ENCODE measurements around the gene AHDC1.
"Not testable (repeated sequence)": the region's sequence is repeated elsewhere in the genome, so short reads cannot be mapped to it uniquely, and the experiment has no call there.

The AHDC1 gene

DNA sequence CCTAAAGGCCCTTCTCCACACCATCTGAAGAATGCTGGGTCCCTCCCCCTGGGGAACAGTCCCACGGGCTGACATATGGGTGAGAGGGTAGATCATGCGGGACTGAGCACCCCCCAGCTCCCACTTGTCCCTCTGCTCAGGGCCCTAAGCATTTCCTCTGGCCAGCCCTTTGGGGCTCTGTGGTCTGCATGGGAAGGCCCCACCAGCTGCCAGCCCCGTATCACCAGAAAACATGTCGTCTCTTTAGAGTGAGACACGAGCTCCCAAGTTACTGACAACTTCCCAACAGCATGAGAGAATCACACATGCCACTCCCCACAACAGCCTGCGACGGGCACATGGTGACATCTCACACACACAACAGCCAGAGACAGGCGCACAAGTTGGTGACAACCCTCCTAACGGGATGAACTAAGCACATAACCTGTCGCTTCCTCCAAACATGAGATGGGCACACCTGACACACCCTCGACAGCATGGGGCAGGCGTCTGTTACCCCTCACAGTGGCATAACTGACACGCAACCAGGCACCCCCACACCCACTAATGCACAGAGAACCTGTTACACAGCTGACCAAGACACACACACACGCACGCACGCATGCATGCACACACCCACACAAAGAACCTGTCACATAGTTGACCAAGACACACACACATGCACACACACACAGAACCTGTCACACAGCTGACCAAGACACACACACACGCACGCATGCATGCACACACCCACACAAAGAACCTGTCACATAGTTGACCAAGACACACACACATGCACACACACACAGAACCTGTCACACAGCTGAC is 41.2 kb downstream of the AHDC1 start:
- no peak for DNase-seq

DNA sequence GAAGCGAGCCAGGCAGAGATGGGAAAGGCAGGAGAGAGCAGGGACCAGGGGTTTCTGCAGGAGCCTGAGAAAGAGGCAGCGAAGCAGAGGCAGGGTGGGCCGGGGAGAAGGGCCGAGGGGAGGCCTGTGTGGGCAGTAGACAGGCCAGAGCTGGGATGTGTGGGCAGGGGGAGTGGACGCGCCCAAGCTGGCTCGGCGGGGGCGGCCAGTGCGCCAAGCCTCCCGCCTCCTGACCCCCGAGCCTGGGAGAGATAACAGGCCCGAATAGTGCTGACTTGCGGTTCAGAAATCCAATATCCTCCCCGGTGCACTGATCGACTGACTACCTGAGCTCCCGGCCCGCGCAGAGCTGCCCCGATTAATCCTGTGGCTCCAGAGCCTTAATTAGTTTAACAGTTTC is 41.9 kb downstream of the AHDC1 start:
- no peak for DNase-seq

DNA sequence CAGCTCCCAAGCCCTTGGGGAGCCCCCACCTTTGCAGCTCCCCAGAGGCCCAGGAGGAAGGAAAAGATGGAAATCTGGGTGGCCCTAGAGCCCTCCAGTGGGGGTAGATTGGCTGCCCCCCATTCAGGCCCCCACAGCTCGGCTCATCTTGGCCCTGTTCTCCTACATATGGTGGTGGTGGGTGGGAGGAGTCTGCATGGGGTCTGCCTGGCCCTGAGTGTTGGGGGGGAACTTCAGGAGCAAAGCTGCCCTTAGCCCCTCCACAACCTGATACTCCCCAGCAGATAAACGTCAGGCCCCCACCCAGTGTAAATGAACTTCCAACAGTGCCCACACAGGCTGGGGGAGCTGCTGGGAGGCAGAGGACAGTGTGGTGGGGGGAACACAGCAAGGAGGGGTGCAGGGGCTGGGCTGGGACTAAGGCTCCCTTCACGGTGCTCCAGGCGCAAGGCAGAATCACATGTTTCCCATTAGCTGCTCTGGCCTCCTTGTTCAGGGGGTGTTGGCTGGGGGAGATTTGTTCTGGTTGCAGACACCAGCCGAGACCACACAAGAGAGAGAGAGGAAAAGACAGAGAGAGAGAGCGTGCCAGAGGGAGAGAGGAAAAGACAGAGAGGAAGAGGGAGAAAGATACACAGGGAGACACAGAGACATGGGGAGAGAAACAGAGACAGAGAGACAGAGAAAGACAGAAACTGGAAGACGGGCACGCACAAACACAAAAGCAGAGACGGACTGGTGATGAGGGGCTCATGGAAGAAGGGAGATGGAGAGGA is 42.6 kb downstream of the AHDC1 start:
- no peak for DNase-seq

DNA sequence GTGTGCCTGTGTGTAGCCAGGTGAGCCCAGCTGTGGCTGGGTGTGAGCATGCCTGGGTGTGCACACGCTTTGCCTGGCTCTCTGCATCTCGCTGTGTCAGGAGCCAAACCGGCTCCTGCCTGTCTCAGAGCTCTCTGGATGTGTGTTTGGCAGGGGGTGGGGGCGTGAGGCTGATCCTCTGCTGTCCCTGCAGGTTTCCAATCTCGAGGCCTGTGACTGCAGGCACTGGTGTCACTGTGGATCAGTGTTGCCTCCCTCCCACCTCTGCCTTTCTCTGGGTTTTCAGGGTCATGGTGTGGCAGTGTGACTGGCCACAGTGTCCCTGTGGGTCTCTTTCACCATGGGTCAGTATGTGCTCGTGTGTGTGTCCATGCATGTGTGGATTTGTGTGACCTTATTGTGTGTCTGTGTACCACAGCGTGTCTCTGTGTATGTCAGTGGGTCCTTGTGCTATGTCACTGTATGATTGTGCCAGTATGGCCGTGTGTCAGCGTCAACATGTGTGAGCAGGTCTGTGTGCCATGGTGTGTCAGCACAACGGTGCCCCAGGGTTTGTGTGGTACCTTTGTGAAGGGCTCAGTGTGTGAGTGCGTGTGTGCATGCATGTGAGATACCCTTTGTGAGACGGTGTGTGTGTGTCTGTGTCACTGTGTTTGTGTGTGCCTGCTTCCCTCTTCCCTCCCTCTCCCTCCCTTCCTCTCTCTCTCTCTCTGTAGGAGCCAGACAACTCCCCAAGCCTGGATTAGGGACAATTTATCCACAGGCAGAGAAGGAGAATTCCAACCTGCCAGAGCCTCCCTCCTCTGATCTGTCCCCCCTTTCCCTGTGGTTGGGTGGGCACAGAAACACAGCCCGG is 43.4 kb downstream of the AHDC1 start:
- no peak for DNase-seq

DNA sequence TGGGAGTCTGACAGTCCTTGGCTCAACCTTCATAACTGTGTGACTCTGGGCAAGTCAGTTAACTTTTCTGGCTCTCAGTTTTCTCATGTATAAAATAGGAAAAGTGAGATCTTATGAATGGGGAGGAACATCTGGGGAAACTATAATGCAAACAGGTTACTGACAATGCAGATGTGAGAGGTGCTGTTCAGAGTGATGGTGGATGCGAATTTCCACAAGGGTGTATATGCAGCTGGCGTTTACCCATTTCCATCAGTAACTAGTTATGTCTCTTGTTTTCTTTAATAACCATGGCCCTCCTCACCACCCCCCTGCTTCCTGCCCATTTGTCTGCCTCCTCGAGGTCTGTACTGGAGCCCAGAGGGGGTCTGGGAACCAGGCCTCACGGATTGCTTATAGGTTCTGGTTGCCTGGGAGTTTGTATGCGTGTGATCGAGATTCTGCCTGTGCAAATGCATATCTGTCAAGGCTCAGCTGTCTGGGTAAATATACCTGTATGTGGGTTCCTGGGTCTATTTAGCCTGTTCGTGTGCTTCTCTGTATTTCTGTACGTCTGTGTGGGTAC is 44.4 kb downstream of the AHDC1 start:
- peak in 1 of 2 experiments; percentile 29 for DNase-seq

DNA sequence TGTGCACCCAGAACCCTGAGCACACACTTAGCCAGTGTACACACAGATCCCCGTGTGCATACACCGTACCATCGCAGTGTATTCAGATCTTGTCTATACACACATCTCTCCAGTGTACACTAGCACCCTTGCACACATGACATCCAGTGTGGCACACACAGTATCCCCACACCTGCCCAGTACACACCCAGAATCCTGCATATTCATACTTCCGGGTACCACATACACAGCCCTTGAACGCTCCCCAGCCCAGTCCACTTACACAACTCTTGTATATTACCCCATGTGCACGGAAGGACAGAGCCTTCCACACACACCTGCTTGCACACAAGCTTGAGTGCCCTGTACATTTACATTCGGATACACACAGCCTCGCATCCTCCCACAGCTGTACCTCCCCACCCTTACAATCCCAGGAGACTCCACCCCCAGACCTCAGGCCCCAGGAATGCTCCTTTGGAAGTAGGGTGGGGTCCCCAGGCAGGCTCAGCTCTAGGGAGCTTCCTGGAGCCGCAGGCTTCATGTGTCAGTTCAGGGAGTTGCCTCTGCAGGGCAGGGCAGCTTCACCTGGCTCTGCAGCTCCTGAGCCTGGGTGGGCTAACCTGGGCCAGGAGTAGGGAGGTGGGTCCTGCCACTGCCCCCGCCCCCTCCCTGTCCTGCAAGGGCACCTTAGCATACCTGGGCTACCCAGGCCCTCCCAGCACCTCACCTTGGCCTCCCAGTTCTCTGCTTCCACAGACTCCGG is 46.2 kb downstream of the AHDC1 start:
- DNase-seq: no peak

DNA sequence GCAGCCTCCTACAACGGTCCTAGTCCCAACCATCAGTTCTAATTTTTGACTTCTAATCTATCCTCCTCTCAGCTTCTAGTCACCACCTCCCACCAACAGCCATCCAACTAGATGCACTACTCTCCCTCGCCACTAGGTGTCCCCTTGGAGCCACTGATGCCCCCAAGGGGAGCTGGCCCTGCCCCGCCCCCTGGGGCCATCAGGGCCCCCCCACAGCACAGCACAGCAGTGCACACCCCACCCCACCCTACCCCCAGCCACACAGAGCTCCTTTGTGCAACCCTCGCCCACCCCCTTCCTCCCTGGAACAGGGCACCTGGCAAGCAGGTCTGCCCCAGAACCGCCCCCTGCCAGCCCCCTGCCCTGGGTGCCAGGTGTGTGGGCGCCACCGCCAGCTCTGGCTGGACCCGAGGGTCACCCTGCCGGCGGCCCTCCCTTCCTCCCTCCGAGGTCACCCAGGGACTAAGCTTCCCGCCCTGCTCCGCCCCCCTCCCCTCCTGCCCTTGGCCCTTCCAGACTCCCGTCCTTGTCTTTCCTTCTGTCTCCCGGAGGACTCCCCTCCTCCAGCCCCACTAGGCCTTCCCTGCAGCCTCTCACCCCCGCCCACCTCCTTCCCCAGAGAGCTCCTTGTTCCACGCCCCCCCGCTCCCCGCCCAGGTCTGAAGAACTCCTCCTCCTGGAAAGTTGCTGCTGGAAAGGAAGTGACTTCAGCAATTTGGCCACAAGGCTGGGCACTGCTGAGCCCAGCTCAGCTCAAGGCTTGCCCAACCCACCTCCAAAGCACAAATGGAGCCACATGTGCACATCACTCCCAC is 47.0 kb downstream of the AHDC1 start:
- DNase-seq: peak in 1 of 2 experiments; percentile 24

DNA sequence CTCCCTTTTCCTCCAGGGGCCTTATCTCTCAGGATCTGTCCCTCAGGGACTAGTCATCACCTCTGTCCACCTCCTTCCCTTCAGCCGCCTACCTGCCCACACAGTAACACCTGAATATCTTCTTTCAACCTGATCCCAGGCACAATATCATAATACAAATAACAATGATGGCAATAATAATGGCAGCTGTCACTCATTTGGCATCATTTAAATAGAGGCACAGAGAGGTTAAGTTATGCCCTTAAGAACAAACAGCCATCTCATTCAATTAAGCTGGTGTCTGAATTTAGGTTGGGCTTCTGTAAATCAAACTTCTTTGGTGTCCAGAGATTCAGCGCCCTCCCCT is 47.5 kb downstream of the AHDC1 start:
- no peak for DNase-seq

DNA sequence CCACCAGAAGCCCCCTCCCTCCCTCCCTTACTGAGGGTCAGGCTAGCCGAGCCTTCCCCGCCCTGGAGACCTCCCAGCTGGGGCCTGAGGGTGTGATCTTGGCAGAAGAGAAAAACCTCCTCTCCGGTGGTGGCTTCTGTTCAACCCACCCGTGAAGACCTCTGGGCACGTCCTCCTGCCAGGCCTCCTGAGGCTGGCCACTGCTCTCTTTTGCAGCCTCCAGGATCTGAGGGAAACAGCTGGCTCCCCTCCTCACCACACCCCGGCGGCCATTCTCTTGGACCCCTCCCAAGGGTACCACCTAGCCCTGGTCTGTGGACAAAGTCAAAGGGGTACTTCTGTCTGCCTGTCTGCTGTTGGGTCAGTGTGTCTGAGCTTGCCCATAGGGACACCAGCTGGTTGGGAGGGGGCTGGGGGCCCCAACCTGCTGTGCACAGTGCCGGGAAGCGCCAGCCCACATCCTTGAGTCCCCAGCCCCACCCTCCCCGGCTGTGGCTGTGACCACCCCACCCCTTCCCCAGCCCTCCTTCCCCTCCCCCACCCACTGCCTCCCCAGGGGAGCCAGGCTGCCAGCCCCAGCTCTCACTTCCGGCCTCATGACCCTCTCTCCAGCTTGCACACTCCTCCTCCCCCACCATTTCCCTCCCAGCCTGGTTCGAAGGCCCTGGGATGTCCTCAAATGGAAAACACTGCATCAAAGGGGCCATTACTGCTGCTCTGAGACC is 48.1 kb downstream of the AHDC1 start:
- no peak for DNase-seq

DNA sequence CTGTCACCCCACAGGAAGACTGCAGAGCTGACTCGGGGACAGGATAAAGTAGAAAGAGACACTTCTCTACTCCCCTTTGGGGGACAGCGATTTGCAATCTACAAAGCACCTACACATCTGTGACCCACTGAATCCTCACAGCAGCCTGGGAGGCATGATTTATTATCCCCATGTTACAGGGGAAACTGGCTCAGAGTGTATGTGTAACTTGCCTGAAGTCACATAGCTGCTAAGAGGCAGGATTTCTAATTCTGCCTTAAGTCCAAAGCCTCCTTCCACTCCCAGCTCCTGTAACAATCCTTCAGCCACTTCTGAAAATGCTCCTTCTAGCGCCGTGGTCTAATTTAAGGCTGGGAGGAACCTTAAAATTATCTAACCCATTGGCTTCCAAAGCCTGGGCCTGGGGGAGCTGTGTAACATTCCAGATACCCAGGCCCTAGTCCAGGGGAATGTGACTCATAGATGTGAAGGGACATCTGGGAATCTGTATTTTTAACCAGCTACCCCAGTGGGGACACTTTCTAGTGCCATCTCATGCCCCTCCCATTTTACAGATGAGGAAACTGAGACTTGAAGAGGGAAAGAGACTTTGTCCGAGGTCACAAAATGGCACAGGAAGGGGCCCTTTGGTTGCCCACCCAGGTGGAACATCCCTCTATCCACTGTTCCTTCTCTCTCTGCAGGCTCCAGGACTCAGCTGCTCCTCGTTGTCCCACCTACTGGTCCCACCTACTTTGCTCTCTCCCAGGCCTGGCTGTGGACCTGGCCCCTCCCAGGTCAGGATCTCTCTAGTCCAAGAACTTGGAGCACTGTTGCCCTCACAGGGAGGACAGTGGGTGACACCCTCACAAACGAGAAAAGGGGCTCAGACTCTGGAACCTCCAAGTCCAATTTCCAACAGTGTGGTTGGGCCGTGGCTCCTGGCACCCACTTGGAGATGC is 48.9 kb downstream of the AHDC1 start:
- DNase-seq: no peak

DNA sequence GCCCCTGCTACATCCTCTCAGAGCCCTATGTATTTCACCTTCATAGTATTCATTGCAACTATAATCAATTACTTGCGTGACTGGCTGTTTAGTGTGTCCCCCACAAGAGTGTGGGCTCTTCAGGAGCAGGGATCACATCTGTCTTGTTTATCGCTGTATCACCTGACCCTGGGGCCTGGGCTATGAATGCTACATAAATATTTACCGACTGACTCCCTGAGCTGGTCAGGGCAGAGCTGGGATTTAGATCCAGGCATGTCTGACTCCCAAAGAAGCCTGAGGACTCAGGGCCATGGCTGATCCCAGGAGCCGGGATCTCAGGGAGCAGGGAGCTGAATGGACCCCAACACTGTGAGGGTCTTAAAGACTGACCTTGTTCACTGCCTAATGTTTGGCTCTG is 49.7 kb downstream of the AHDC1 start:
- no peak for DNase-seq

DNA sequence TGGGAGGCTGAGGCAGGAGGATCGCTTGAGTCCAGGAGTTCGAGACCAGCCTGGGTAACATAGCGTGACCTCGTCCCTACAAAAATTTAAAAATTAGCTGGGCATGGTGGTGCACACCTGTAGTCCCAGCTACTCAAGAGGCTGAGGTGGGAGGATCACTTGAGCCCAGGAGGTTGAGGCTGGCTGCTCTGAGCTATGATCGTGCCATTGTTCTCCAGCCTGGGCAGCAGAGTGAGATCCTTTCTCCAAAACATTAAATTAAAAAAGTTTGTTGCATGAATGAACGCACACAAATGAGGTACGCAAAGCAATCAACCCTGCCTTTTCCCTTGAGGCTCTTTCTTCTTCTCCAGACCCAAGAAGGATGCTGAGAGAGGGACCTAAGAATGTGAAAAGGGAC is 50.1 kb downstream of the AHDC1 start:
- DNase-seq: not testable (repeated sequence)

DNA sequence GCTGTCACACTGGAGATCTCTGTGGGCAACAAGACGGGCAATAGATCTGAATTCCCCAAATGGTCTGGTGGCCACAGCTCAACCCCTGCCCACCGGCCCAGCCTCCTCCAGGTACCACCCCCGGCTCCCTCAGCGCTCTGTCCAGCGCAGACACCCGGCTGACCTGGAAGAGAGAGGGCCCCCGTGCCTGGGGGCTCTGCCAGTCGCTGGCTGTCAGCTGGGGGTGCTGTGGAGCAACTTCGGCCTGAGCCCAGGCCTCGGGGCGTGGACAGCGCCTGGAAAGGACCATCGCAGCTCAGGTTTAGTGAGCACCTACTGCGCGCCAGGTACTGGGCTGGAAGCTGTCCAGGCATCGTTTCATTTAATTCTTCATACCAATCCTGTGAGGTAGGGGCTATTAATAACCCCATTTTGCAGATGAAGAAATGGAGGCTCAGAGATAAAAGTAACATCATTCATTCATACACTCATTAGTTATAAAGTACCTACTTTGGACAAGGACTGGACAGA is 51.0 kb downstream of the AHDC1 start:
- DNase-seq: no peak

DNA sequence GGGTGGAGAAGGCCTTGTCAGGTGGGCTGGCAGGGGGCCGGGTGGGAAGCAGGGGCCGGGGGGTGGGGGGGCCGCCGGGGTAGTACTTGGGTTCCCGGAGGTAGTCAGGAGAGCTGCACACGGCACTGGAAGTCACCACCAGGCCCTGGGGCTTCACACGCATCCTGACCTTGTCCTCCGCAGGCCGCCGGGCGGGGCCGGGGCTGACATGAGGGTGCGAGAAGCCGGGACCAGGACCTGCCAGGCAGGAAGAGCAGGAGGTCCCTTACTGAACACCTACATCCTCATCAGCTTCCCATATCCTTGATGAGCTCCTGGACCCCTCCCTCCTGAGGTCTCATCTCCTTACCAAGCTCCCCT is 52.0 kb downstream of the AHDC1 start:
- DNase-seq: no peak

DNA sequence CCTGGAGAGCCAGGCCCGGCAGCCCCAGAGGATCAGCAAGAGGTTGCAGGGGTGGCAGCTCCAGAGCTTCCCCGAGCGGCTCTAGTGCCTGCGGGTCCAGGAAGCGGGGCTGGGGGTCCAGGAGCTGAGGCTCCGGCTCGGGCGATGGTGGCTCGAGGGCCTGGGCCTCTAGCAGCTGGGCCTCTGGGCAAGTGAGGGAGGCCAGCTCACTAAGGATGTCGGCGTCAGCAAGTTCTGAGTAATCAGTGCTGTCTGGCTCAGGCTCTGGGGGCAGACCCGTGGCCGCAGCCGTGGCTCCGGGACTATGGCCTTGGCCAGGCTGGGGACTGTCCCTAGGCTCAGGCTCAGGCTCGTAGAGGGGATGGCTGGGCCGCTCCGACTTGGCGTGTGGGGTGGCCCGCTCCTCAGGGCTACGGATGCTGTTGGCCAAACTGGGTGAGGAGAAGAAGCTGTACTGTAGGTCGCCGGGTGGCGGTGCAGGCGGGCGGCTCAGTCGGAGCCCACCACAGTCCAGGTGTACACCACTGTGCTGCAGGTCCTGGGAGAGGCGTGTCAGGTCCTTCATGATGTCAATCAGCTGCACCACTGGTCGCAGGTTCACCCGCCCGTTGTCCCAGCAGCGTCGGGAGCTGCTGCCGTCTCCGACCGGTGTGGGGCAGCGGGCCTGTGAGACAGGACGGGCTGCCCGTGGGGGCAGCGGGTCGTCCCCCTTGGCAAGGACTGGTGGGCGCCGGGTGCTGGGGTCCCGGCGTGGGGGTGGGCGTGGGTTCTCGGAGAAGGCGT is 52.6 kb downstream of the AHDC1 start:
- DNase-seq: no peak

DNA sequence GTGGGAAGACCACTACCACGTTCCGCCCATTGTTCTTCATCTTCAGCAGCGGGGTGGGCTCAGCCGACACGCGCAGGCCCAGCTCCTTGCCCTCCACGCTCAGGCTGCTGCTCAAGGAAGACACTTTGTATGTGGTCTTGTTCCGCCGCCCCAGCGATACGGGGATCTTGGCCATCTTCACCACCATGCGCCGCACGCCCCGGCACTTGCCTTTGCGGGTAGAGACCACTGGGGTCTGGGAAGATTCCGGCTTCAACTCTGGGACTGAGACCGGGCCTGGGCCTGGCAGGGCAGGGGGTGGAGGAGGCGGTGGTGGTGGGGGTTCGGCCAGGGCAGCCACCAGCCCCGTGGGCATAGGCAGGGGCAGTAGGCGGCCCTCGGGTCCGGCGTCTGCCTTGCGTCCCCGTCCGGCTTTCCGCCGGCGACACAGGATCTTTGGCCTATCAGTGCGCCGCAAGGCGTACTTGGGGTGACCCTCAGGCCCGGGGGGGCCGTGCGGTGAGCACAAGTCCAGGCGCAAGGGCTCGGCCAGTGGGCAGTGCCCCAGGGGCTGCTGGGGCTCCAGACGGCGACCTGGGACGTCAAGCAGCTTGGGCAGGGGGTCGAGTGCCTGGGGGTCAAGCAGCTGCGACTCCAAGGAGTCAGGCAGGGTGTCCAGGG is 53.3 kb downstream of the AHDC1 start:
- no peak for DNase-seq

DNA sequence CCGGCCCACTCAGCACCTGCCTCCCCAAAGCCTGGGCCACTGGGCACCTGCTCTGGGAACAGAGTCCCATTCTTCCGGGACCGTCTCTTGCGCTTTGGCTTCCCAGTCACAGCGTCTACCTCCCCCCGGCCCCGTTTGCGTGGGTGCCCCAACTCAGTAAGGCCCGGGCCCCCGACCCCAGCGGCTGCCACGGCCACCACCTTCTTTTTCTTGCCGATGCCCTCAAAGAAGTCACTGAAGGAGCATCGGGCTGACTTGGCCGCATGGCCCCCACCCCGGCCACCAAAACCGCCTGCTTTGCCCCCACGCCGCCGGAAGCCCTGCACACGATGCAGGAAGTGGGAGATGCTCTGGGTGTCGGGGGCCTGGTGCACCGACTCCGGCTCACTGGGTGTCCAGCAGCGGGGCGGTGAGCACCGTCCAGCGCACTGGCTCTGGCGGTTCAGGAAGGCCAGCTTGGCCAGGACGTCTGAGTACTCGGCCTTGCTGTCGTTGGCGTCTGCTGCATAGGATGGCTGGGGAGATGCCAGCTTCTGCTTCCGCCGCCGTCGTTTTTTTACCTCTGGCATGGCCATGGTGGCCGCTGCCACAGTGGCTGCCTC is 54.0 kb downstream of the AHDC1 start:
- DNase-seq: no peak

All from NCI-H2081 (cell line).